Measurements from ENCODE around the gene GPM6B.

Gene GPM6B

GRCh38 chrX:13752646-13753045 is 64.2 kb downstream of the GPM6B start:
- TF ChIP-seq CTCF (IDR thresholded peaks at IDR 0.05), result no peak
- H3K27ac ChIP-seq, result no peak overlapping the region
- H3K9me3 ChIP-seq (ENCODE audit: control insufficient read depth, low read length), result no peaks in the 10 kb centered on the region
- H3K79me2 ChIP-seq, result no peaks in the 10 kb centered on the region
- no peaks in the 10 kb centered on the region for H3K4me1 ChIP-seq
- no peak overlapping the region for H3K4me3 ChIP-seq (ENCODE audit: low read depth, low read length)
- H3K4me2 ChIP-seq (ENCODE audit: low read length), result no peak overlapping the region
- H3K9ac ChIP-seq, result no peak overlapping the region
- H2AFZ ChIP-seq, result no peak overlapping the region
- H3K27me3 ChIP-seq (ENCODE audit: control insufficient read depth, insufficient read depth, low read length), result no peaks in the 10 kb centered on the region
- H3K36me3 ChIP-seq (ENCODE audit: control insufficient read depth, insufficient read depth, low read length), result no peaks in the 10 kb centered on the region

GRCh38 chrX:13752141-13752540 is 64.8 kb downstream of the GPM6B start:
- Histone ChIP-seq H3K4me1 (no peaks in the 10 kb centered on the region), H3K4me3 (ENCODE audit: low read depth, low read length) (no peak overlapping the region), H3K27me3 (ENCODE audit: control insufficient read depth, insufficient read depth, low read length) (no peaks in the 10 kb centered on the region), H3K4me2 (ENCODE audit: low read length) (no peak overlapping the region), H3K27ac (no peak overlapping the region), H3K36me3 (ENCODE audit: control insufficient read depth, insufficient read depth, low read length) (no peaks in the 10 kb centered on the region), H2AFZ (no peak overlapping the region), H3K79me2 (no peaks in the 10 kb centered on the region), H3K9ac (no peak overlapping the region), H3K9me3 (ENCODE audit: control insufficient read depth, low read length) (no peaks in the 10 kb centered on the region)
- no peak for TF ChIP-seq CTCF (IDR thresholded peaks at IDR 0.05)

GRCh38 chrX:13750812-13751211 is 66.1 kb downstream of the GPM6B start:
- H3K9me3 ChIP-seq (ENCODE audit: control insufficient read depth, low read length), result no peaks in the 10 kb centered on the region
- H2AFZ ChIP-seq, result no peak overlapping the region
- H3K27ac ChIP-seq, result no peak overlapping the region
- no peaks in the 10 kb centered on the region for H3K4me1 ChIP-seq
- no peaks in the 10 kb centered on the region for H3K79me2 ChIP-seq
- no peak overlapping the region for H3K4me3 ChIP-seq (ENCODE audit: low read depth, low read length)
- H3K36me3 ChIP-seq (ENCODE audit: control insufficient read depth, insufficient read depth, low read length), result no peaks in the 10 kb centered on the region
- TF ChIP-seq CTCF (IDR thresholded peaks at IDR 0.05), result no peak
- H3K27me3 ChIP-seq (ENCODE audit: control insufficient read depth, insufficient read depth, low read length), result no peaks in the 10 kb centered on the region
- no peak overlapping the region for H3K9ac ChIP-seq
- H3K4me2 ChIP-seq (ENCODE audit: low read length), result no peak overlapping the region

GRCh38 chrX:13750204-13750603 is 66.7 kb downstream of the GPM6B start:
- Histone ChIP-seq H3K4me1 (no peaks in the 10 kb centered on the region), H3K4me2 (ENCODE audit: low read length) (no peak overlapping the region), H3K79me2 (no peaks in the 10 kb centered on the region), H3K27ac (no peak overlapping the region), H3K27me3 (ENCODE audit: control insufficient read depth, insufficient read depth, low read length) (no peaks in the 10 kb centered on the region), H2AFZ (no peak overlapping the region), H3K36me3 (ENCODE audit: control insufficient read depth, insufficient read depth, low read length) (no peaks in the 10 kb centered on the region), H3K4me3 (ENCODE audit: low read depth, low read length) (no peak overlapping the region), H3K9ac (no peak overlapping the region), H3K9me3 (ENCODE audit: control insufficient read depth, low read length) (no peaks in the 10 kb centered on the region)
- TF ChIP-seq CTCF (IDR thresholded peaks at IDR 0.05), result peak; percentile 48

- Histone ChIP-seq H3K27me3 (ENCODE audit: control insufficient read depth, insufficient read depth, low read length) (no peaks in the 10 kb centered on the region), H3K9ac (no peak overlapping the region), H3K4me3 (ENCODE audit: low read depth, low read length) (no peak overlapping the region), H3K79me2 (no peaks in the 10 kb centered on the region), H2AFZ (no peak overlapping the region), H3K36me3 (ENCODE audit: control insufficient read depth, insufficient read depth, low read length) (no peaks in the 10 kb centered on the region), H3K9me3 (ENCODE audit: control insufficient read depth, low read length) (no peaks in the 10 kb centered on the region), H3K27ac (no peak overlapping the region), H3K4me1 (no peaks in the 10 kb centered on the region), H3K4me2 (ENCODE audit: low read length) (no peak overlapping the region)
- no peak for TF ChIP-seq CTCF (IDR thresholded peaks at IDR 0.05)
Measured at GRCh38 chrX:13748486-13748885, 68.4 kb downstream of the GPM6B start.
